GM23338 (cell line): Measurements from ENCODE around the gene TFF1. TPM values are rescaled to one million over a fixed set of nuclear protein-coding genes. Genes with fewer than 3 reads are reported as not detected.

ENCODE experiments used
- ATAC-seq: fragments of 200-7000 bp; cut with Tn5 transposase; 3 replicates; pipeline ENCODE4 v1.9.1; 2020
- DNase-seq: peaks from one replicate; pipeline ENCODE4 v3.0.0-alpha.2; 2015; ENCODE audit warnings: low spot score
- H2AFZ ChIP-seq: fragments of 200-600 bp; sonication (generic); 2 replicates; pipeline ENCODE4 v1.8.0; 2016; ENCODE audit warnings: antibody characterized with exemption, mild to moderate bottlenecking, moderate library complexity
- H3F3A ChIP-seq: fragments of 200-600 bp; sonication (generic); replicated peaks from 2 replicates; pipeline ENCODE4 v1.8.0; 2017; ENCODE audit warnings: antibody characterized with exemption, mixed run types, low read depth
- H3K27ac ChIP-seq: fragments of 200-600 bp; sonication (generic); 2 replicates; pipeline ENCODE4 v1.6.1; 2016; ENCODE audit warnings: low read depth
- H3K27me3 ChIP-seq: fragments of 200-600 bp; sonication (generic); 2 replicates; pipeline ENCODE4 v1.8.0; 2016; ENCODE audit warnings: mild to moderate bottlenecking, mixed run types, moderate library complexity; ENCODE audit not compliant: insufficient read depth
- H3K36me3 ChIP-seq: fragments of 200-600 bp; sonication (generic); 2 replicates; pipeline ENCODE4 v1.8.0; 2016; ENCODE audit warnings: mild to moderate bottlenecking; ENCODE audit not compliant: insufficient read depth
- H3K4me1 ChIP-seq: fragments of 200-600 bp; sonication (generic); 2 replicates; pipeline ENCODE4 v1.8.0; 2016; ENCODE audit warnings: mild to moderate bottlenecking, moderate library complexity; ENCODE audit not compliant: insufficient read depth
- H3K4me2 ChIP-seq: fragments of 200-600 bp; sonication (generic); 2 replicates; pipeline ENCODE4 v1.7.1; 2017; ENCODE audit warnings: mixed run types
- H3K4me3 ChIP-seq: fragments of 200-600 bp; sonication (generic); 2 replicates; pipeline ENCODE4 v1.6.1; 2016; ENCODE audit warnings: mixed run types
- H3K79me2 ChIP-seq: fragments of 200-600 bp; sonication (generic); replicated peaks from 2 replicates; pipeline ENCODE4 v1.8.0; 2017; ENCODE audit warnings: mild to moderate bottlenecking; ENCODE audit not compliant: insufficient read depth
- H3K9me2 ChIP-seq: fragments of 200-600 bp; sonication (generic); 2 replicates; pipeline ENCODE4 v1.8.0; 2017; ENCODE audit not compliant: insufficient read depth
- H4K20me1 ChIP-seq: fragments of 200-600 bp; sonication (generic); replicated peaks from 2 replicates; pipeline ENCODE4 v1.8.0; 2017; ENCODE audit warnings: mild to moderate bottlenecking; ENCODE audit not compliant: insufficient read depth
- H3K27ac Mint-ChIP-seq: 2 replicates; pipeline ENCODE4 v1.8.0; 2020; ENCODE audit warnings: inconsistent platforms, mild to moderate bottlenecking, moderate library complexity, mixed read lengths
- H3K27me3 Mint-ChIP-seq: 3 replicates; pipeline ENCODE4 v1.8.0; 2022; ENCODE audit warnings: low read depth, mild to moderate bottlenecking, moderate library complexity, mixed read lengths, inconsistent platforms; ENCODE audit not compliant: insufficient read depth, poor library complexity
- H3K36me3 Mint-ChIP-seq: 3 replicates; pipeline ENCODE4 v1.8.0; 2021; ENCODE audit warnings: low read depth, mild to moderate bottlenecking, inconsistent platforms, moderate library complexity, mixed read lengths
- H3K4me1 Mint-ChIP-seq: 3 replicates; pipeline ENCODE4 v1.8.0; 2020; ENCODE audit warnings: mild to moderate bottlenecking, inconsistent platforms, mixed read lengths
- H3K4me3 Mint-ChIP-seq: 3 replicates; pipeline ENCODE4 v1.8.0; 2021; ENCODE audit warnings: moderate library complexity, mild to moderate bottlenecking, inconsistent platforms, mixed read lengths
- H3K9me3 Mint-ChIP-seq: 3 replicates; pipeline ENCODE4 v1.8.0; 2020; ENCODE audit warnings: moderate library complexity, mild to moderate bottlenecking, inconsistent platforms, mixed read lengths
- CREB1 ChIP-seq: fragments of 250-450 bp; sonication (Bioruptor Pico); IDR thresholded peaks from 2 replicates; pipeline ENCODE4 v1.5.0; 2020; ENCODE audit warnings: low read depth, mild to moderate bottlenecking, moderate library complexity
- ETS1 ChIP-seq: IDR thresholded peaks from 2 replicates; pipeline ENCODE4 v1.6.1; 2016; ENCODE audit warnings: antibody characterized with exemption
- EZH2 ChIP-seq: fragments of 200-600 bp; sonication (generic); IDR thresholded peaks from one replicate; pipeline ENCODE4 v1.8.0; 2017; ENCODE audit warnings: antibody characterized with exemption, mild to moderate bottlenecking, low read depth; ENCODE audit not compliant: unreplicated experiment
- JUNB ChIP-seq: IDR thresholded peaks from one replicate; pipeline ENCODE4 v1.6.1; 2016; ENCODE audit warnings: antibody characterized with exemption; ENCODE audit not compliant: unreplicated experiment
- NANOG ChIP-seq: IDR thresholded peaks from 2 replicates; pipeline ENCODE4 v1.6.1; 2016; ENCODE audit warnings: antibody characterized with exemption, borderline replicate concordance
- ZNF331 ChIP-seq: fragments of 250-450 bp; sonication (Bioruptor Pico); IDR thresholded peaks from 2 replicates; pipeline ENCODE4 v1.5.0; 2020; ENCODE audit warnings: low read depth, mild to moderate bottlenecking, moderate library complexity
- ZNF462 ChIP-seq: fragments of 250-450 bp; sonication (Bioruptor Pico); IDR thresholded peaks from 2 replicates; pipeline ENCODE4 v1.5.0; 2020; ENCODE audit warnings: mild to moderate bottlenecking, moderate library complexity
- polyA plus RNA-seq: library from polyadenylated mRNA; unstranded; fragments of >200 nt; fragmentation: Nextera tagmentation; extraction: Ambion mirVana; gene quantifications from 2 replicates; pipeline ENCODE4 v1.2.1, GENCODE V29; 2016
- total RNA-seq: library from RNA; depleted of rRNA; stranded (reverse); fragments of >200 nt; shearing (Covaris generic); gene quantifications from 2 replicates; pipeline ENCODE4 v1.2.3, GENCODE V29; 2014
- TF ChIP-seq, protein P1 (sequence below), 2 experiments: fragments of 200-600 bp in 1 of 2; sonication (generic) in 1 of 2; conservative IDR thresholded peaks; 2 replicates each; pipeline versions ENCODE4 v1.5.1 to v1.6.1; 2016 to 2017; ENCODE audit warnings: antibody characterized with exemption in 2 of 2, low read depth in 2 of 2, mild to moderate bottlenecking in 2 of 2, moderate library complexity in 1 of 2

The TFF1 gene
- total and polyA plus RNA-seq, 2 experiments from 2014 or later, result not detected

GRCh38 chr21:42321845-42322244, 44.5 kb downstream of the TFF1 start:
- peaks cover 4% of the 10 kb centered on the region for H3K27me3 Mint-ChIP-seq
- Histone ChIP-seq H2AFZ (no peak overlapping the region), H4K20me1 (no peaks in the 10 kb centered on the region), H3F3A (no peaks in the 10 kb centered on the region), H3K27me3 (no peaks in the 10 kb centered on the region), H3K4me1 (no peaks in the 10 kb centered on the region), H3K79me2 (no peaks in the 10 kb centered on the region), H3K27ac (no peak overlapping the region), H3K4me3 (no peak overlapping the region), H3K4me2 (no peak overlapping the region), H3K36me3 (no peaks in the 10 kb centered on the region), H3K9me2 (no peaks in the 10 kb centered on the region)
- peaks cover 13% of the 10 kb centered on the region for H3K4me1 Mint-ChIP-seq
- no peak overlapping the region for H3K27ac Mint-ChIP-seq
- H3K9me3 Mint-ChIP-seq, result peaks cover 10% of the 10 kb centered on the region; the same call in 2 of the 3 replicates
- DNase-seq (no peak), ATAC-seq (no peak)
- no peaks in the 10 kb centered on the region for H3K36me3 Mint-ChIP-seq
- TF ChIP-seq EZH2 (no peak), ETS1 (no peak), ZNF331 (CRISPR knock-in tag) (no peak), CREB1 (no peak), ZNF462 (CRISPR knock-in tag) (no peak), JUNB (no peak), NANOG (no peak)
- TF ChIP-seq, protein P1, sequence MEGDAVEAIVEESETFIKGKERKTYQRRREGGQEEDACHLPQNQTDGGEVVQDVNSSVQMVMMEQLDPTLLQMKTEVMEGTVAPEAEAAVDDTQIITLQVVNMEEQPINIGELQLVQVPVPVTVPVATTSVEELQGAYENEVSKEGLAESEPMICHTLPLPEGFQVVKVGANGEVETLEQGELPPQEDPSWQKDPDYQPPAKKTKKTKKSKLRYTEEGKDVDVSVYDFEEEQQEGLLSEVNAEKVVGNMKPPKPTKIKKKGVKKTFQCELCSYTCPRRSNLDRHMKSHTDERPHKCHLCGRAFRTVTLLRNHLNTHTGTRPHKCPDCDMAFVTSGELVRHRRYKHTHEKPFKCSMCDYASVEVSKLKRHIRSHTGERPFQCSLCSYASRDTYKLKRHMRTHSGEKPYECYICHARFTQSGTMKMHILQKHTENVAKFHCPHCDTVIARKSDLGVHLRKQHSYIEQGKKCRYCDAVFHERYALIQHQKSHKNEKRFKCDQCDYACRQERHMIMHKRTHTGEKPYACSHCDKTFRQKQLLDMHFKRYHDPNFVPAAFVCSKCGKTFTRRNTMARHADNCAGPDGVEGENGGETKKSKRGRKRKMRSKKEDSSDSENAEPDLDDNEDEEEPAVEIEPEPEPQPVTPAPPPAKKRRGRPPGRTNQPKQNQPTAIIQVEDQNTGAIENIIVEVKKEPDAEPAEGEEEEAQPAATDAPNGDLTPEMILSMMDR (conservative IDR thresholded peaks at IDR 0.05; ENCODE audit: low read depth in 2 of 2), result no peak
- H3K4me3 Mint-ChIP-seq, result no peak overlapping the region
